ENCODE results near the gene PDLIM4.
A peak's percentile ranks its signal among the peaks of the same experiment; 100 is the strongest.

PDLIM4 gene

DNA sequence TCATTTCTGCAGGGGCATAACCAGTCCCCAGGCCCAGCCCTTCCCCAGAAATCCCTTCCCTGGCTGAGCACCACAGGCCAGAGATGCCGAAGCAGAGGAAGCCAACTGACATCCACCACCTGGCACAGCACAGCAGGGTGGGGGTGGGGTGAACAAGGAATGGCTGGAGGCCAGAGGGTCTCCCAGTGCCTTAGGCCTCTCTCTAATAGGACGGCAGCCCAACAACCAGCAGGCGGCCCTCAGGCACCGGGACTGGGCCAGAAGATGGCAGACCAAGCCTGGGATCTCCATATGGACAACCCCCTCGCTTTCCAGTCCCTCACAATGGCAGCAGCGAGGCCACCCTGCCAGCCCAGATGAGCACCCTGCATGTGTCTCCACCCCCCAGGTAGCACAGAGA lies 13.2 kb downstream of the PDLIM4 start:
- no peak for DNase-seq (ENCODE audit: low spot score)
- TF ChIP-seq, protein P1, sequence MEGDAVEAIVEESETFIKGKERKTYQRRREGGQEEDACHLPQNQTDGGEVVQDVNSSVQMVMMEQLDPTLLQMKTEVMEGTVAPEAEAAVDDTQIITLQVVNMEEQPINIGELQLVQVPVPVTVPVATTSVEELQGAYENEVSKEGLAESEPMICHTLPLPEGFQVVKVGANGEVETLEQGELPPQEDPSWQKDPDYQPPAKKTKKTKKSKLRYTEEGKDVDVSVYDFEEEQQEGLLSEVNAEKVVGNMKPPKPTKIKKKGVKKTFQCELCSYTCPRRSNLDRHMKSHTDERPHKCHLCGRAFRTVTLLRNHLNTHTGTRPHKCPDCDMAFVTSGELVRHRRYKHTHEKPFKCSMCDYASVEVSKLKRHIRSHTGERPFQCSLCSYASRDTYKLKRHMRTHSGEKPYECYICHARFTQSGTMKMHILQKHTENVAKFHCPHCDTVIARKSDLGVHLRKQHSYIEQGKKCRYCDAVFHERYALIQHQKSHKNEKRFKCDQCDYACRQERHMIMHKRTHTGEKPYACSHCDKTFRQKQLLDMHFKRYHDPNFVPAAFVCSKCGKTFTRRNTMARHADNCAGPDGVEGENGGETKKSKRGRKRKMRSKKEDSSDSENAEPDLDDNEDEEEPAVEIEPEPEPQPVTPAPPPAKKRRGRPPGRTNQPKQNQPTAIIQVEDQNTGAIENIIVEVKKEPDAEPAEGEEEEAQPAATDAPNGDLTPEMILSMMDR (IDR thresholded peaks at IDR 0.05; ENCODE audit: extremely low read depth, missing control alignments): no peak

DNA sequence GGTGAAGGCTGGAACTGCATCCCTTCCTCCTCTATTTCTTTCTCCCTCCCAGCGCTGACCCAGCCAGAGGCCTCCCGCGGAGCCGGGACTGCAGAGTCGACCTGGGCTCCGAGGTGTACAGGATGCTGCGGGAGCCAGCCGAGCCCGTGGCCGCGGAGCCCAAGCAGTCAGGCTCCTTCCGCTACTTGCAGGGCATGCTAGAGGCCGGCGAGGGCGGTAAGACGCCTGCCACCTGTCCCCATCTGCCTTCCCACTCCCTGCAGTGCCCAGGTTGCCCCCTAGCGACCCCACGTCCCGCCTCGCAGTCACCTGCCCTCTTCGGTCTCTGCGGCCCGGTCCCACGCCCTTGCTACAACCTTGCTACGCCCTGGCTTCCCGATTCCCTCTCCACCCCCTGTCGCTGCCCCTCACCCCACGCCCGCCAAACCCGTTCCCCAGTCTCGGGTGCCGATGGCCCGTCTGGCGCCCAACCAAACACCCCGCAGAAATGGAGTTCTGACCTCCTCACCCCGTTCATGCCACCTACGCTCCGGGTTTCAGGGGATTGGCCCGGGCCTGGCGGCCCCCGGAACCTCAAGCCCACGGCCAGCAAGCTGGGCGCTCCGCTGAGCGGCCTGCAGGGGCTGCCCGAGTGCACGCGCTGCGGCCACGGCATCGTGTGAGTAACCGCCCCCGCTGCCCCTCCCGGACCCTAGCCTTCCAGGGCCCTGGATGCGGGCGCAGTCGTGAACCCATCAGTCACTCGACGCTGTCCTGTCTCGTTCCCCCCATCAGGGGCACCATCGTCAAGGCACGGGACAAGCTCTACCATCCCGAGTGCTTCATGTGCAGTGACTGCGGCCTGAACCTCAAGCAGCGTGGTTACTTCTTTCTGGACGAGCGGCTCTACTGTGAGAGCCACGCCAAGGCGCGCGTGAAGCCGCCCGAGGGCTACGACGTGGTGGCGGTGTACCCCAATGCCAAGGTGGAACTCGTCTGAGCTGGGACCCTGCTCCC lies 14.1 kb downstream of the PDLIM4 start:
- TF ChIP-seq, protein P1 (IDR thresholded peaks at IDR 0.05; ENCODE audit: extremely low read depth, missing control alignments): no peak
- no peak for DNase-seq (ENCODE audit: low spot score)

DNA sequence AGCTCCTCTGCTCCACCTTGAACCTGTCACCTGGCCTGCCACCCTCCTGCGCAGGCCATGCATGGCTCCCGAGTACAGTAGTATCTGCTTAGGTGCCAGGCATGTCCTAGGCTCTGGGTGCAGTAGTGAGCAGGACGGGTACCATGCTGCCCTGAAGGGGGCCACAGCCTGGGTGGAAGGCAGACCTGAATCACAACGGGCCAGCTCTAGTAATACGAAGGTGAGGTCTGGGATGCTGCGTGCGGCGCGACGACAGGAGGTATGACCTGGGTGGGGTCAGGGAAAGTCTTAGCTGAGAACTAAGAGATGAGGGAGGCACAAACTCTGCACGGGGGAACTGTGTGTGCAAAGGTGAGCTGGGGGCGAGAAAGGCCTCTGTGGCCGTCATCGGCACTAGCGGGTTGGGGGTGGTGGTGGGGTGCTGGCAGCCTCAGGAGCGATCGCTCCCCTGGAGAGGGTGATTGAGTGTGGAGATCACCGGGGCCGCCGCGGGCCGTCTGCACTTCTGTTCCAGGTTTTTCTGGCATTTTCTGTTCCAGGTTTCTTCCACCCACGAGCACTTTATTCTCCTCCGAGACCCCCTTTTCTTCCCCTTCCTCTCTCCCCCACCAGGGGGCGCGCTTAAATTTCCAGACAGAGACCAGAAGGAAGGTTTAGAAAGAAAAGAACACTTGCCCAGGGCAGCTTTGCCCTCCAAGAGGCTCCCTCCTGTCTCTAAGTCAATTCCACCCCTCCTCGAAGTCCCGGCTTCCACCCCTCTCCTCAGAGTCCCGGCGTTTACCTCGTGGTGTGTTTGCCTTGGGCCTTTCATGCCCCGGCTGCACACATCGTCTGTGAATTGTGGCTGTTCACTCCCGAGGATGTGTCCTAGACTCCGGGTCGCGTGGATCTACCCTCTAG lies 15.1 kb downstream of the PDLIM4 start:
- TF ChIP-seq, protein P1 (IDR thresholded peaks at IDR 0.05; ENCODE audit: extremely low read depth, missing control alignments): peak; percentile 50
- DNase-seq (ENCODE audit: low spot score): peak; percentile 80

DNA sequence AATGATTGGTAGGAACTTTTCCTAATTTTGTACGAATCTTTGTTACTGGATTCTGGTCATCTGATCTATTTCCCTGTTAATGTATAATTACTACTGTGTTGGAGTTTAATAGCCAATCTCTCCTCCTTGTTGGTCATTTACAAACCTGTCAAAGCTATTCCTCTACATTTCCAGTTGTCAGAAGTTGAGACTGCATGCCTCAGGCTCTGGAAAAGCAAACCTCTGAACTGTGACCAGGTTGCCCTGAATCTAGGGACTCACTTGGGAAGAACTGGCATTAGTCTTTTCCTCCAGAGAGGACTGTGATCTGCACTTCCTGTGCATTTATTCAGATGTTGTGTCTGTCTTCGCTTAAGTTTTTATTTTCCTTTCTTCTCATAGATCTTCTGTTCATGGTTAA lies 16.1 kb downstream of the PDLIM4 start:
- DNase-seq (ENCODE audit: low spot score): no peak
- TF ChIP-seq, protein P1 (IDR thresholded peaks at IDR 0.05; ENCODE audit: extremely low read depth, missing control alignments): no peak

DNA sequence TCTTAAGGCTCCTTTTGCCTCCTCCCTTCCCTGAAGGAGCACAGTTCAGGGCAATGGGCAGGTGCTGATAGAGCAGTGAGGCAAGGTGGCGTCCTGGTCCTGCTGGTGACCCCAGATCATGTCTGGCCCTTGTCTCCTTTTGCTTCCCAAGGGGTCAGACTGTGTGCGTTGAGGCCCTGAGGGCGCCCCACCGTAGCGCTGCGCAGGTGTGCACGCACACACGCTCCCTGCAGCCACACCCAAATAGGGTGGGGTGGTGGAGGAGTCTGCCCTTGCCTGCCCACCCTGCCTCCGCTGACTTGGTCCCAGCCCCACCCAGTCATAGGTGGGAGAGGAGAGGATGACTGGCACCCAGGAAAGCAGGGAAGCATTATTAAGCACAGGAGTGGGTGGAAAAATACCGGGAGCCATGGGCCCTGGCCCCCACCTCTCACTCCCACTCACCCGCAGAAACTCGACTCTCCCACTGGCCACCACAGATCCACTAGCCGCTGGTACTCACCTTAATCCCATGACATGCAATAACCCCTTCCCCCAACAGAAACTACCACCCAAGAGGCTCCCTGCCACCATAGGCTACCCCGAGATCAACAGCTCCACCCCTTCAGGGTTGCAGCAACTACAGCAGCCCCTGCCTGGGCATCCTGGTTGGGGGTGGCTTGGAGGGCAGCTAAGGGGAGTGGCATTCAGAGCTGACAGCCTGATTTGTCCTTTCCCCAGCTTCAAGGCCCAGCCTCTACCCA lies 16.7 kb downstream of the PDLIM4 start:
- no peak for DNase-seq (ENCODE audit: low spot score)
- TF ChIP-seq, protein P1 (IDR thresholded peaks at IDR 0.05; ENCODE audit: extremely low read depth, missing control alignments): no peak

DNA sequence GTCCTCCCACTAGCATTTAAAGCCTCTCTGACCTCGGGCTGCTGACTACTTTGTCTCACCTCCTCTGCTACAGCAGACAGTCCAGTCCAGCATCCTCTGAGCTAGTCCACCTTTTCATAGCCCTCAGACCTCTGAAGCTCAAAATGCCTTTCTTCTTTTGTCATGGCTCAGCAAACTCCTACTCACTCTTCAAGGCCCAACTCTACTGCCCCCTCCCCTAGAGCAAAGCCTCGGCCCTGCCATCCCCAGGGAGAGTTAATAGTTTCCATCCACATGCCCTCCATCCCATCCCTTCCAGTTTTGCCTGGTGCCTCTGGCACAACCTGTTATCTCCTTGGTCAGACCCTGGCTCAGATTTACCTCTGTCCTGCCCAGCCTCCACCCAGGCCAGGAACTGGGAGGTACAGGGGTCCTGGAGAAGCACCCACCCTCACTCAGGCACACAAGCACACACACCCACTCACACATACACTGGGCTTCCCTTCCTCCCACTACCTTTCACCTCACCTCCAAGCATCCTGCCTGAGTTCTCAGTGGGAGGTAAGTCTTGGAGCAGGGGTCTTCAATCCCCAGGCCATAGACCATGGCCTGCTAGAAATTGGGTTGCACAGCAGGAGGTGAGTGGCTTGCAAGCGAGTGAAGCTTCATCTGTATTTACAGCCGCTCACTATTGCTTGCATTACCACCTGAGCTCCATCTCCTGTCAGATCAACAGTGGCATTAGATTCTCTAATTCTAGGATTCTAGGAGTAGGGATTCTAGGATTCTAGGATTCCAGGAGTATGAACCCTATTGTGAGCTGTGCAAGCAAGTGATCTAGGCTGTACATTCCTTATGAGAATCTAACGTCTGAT lies 18.1 kb downstream of the PDLIM4 start:
- TF ChIP-seq, protein P1 (IDR thresholded peaks at IDR 0.05; ENCODE audit: extremely low read depth, missing control alignments): no peak
- no peak for DNase-seq (ENCODE audit: low spot score)
